Uterus (tissue), 2 donors: ENCODE measurements around the gene CST9L.

ENCODE experiments used
- CTCF ChIP-seq, 4 experiments: fragments of 200-600 bp in 2 of 4; fragments of 450-650 bp in 2 of 4; sonication (generic) in 2 of 4; IDR thresholded peaks; one replicate each; pipeline ENCODE4 v1.5.1; 2016 to 2019; ENCODE audit warnings: antibody characterized with exemption in 4 of 4, mild to moderate bottlenecking in 2 of 4, moderate library complexity in 1 of 4
- POLR2A ChIP-seq, 2 donors: fragments of 450-650 bp; IDR thresholded peaks; one replicate each; pipeline ENCODE4 v1.6.1; 2016; ENCODE audit warnings: antibody characterized with exemption in 2 of 2, mild to moderate bottlenecking in 1 of 2, moderate library complexity in 1 of 2

GRCh38 chr20:23598481-23598880 is 30.2 kb upstream of the CST9L start:
- TF ChIP-seq CTCF (IDR thresholded peaks at IDR 0.05) (no peak), POLR2A (IDR thresholded peaks at IDR 0.05) (no peak)
